Measurements from ENCODE around the gene TSTD1.
A peak's percentile ranks its signal among the peaks of the same experiment; 100 is the strongest.

The TSTD1 gene

GRCh38 chr1:161054805-161055204, 16.0 kb upstream of the TSTD1 start:
- FAIRE-seq (no peak), DNase-seq (ENCODE audit: insufficient read length, low spot score) (no peak)
- TF ChIP-seq POLR2A (IDR thresholded peaks at IDR 0.05; ENCODE audit: low read depth, low read length): no peak

GRCh38 chr1:161054232-161054631, 15.5 kb upstream of the TSTD1 start:
- no peak for TF ChIP-seq POLR2A (IDR thresholded peaks at IDR 0.05; ENCODE audit: low read depth, low read length)
- DNase-seq (ENCODE audit: insufficient read length, low spot score): no peak
- FAIRE-seq: no peak

- TF ChIP-seq POLR2A (IDR thresholded peaks at IDR 0.05; ENCODE audit: low read depth, low read length): no peak
- FAIRE-seq (no peak), DNase-seq (ENCODE audit: insufficient read length, low spot score) (no peak)
Measured at GRCh38 chr1:161052899-161053298, 14.1 kb upstream of the TSTD1 start.

DNA sequence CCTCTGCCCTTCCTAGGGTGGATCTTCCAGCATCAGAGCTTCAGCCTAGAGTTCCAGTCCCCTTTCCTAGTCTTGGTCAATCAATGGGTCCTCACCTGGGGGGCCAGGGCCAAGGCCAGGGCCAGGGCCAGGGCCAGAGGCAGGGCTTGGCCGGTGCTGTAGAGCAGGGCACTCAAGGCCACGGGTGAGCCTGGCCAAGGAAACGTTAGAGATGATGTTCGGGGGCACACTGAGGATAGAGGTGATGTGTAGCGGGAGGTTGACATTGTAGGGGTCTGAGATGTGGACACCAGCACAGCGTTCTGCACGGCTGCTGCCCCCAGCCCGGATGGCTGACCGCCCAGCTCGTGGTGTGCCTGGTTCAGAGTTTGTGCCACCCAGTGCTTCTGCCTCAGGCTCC, 12.5 kb upstream of the TSTD1 start:
- DNase-seq (ENCODE audit: insufficient read length, low spot score) (no peak), FAIRE-seq (no peak)
- TF ChIP-seq POLR2A (IDR thresholded peaks at IDR 0.05; ENCODE audit: low read depth, low read length): no peak

- FAIRE-seq (no peak), DNase-seq (ENCODE audit: insufficient read length, low spot score) (no peak)
- TF ChIP-seq POLR2A (IDR thresholded peaks at IDR 0.05; ENCODE audit: low read depth, low read length): no peak
Measured at GRCh38 chr1:161048949-161049722, 10.4 kb upstream of the TSTD1 start.

DNA sequence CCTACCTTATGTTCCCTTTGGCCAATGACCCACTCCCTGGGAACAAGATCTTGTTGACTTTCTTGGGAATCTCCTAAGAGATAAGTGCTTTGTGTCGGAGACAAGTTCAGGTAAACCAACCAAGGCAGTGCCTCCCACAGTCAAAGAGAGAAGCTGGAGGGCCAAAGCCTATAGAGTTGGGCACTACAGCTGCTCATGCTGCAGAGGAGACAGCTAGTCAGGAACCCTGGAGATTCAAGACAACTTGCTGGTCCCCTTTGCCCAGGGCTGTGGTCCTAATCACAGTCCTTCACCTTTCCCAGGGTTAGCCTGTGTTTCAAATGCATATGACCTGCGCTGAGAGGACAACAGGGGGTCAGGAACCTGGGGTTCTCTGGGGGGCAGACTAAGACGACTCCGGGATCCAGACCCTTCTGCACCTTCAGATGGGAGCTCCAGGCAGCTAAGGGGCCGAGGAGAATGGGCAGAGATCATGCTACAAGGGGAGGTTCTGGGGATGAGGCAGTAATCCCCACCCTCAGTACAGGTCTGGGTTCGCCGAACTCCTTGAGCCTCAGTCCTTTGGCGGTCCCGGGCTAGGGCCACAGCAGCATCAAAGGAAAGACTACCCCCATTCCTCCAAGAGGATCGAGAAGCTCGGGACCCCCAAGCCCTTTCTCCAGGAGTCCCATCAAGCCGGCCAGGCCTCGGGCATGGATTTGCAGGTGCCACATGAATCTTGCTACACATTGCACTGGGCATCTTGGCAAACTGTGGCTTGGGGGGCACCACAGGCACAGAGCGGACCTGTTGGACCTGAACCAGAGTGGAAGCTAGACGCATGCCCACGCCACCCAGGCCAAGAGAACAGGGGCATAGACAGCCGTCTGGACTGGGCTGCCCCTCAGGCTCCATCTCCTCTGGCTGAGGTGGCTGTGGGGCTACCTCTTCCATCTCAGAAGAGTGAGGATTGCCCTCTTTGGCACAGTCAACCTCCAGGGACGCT, 9.0 kb upstream of the TSTD1 start:
- TF ChIP-seq POLR2A (IDR thresholded peaks at IDR 0.05; ENCODE audit: low read depth, low read length): no peak
- DNase-seq (ENCODE audit: insufficient read length, low spot score) (no peak), FAIRE-seq (no peak)

- no peak for TF ChIP-seq POLR2A (IDR thresholded peaks at IDR 0.05; ENCODE audit: low read depth, low read length)
Measured at GRCh38 chr1:161046605-161047228, 8.0 kb upstream of the TSTD1 start.

DNA sequence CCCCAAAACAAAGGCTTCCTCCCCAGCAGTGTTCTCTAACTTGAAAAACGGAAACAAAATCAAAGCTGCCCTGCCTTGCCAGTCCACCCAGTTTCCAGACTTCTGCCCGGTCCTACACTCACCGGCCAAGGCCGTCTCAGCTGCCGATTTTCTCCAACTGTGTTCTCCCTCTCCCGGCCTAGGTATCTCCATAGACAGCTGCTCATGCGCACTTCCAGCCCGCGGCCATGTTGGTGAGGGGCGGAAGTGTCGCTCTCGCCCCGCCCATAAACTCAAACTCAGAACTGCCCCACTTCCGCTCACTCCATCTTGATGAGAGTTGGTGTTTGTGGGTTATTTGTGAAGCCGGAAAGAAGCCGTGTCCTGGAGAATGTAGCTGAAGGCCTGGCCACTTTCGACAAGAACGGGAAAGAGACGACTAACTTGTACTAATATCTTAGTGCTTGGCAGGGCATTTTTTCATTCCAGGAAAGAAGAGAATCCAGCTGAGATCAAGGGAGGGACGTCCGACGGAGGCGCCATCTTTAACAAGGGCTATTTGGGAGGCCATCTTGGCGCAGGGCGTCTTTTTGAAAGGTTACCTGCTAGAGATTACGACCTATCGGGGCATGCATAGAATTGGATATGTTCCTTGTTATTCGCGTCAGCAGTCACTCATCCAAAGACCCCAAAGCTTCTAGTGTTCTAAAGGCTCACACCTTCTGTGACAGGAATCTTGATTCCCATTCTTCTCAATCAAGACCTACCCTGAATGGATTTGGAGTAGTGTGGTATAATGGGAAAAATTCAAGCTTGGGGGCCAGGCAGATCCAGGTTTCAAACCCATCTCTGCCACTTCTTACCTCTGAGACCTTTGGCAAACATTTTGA, 7.2 kb upstream of the TSTD1 start, which contains the start of gene USF1:
Gene USF1 (minus strand): TSS at position 242 of the 869 bp plus-strand sequence. CDS start 2,702 bp downstream, outside the sequence.
- peak; percentile 77 for DNase-seq (ENCODE audit: insufficient read length, low spot score)
- no peak for FAIRE-seq
- peak; percentile 77 for TF ChIP-seq POLR2A (IDR thresholded peaks at IDR 0.05; ENCODE audit: low read depth, low read length)

More at GRCh38 chr1:161046605-161047228, 8.0 kb upstream of the TSTD1 start:
- FAIRE-seq (no peak), DNase-seq (ENCODE audit: insufficient read length, low spot score) (no peak)

- TF ChIP-seq POLR2A (IDR thresholded peaks at IDR 0.05; ENCODE audit: low read depth, low read length): peak; percentile 51; the same call in 1 of the 2 replicates
- DNase-seq (ENCODE audit: insufficient read length, low spot score): peak; percentile 71
- FAIRE-seq: no peak
Measured at GRCh38 chr1:161044908-161045735, 6.4 kb upstream of the TSTD1 start.

GRCh38 chr1:161044535-161044907, 5.8 kb upstream of the TSTD1 start:
- no peak for DNase-seq (ENCODE audit: insufficient read length, low spot score)

GRCh38 chr1:161039546-161039945, 782 bp upstream of the TSTD1 start:
- no peak for TF ChIP-seq POLR2A (IDR thresholded peaks at IDR 0.05; ENCODE audit: low read depth, low read length)
- DNase-seq (ENCODE audit: insufficient read length, low spot score) (no peak), FAIRE-seq (no peak)

More at GRCh38 chr1:161044535-161044907, 5.8 kb upstream of the TSTD1 start:
- TF ChIP-seq POLR2A (IDR thresholded peaks at IDR 0.05; ENCODE audit: low read depth, low read length): no peak
- no peak for FAIRE-seq

- DNase-seq (ENCODE audit: insufficient read length, low spot score) (no peak), FAIRE-seq (no peak)
- no peak for TF ChIP-seq POLR2A (IDR thresholded peaks at IDR 0.05; ENCODE audit: low read depth, low read length)
Measured at GRCh38 chr1:161039154-161039545, 386 bp upstream of the TSTD1 start.

Data from H54 (cell line).